ENCODE measurements around the gene UBE2D1. TPM values are rescaled to one million over a fixed set of nuclear protein-coding genes. Genes with fewer than 3 reads are reported as not detected.
A peak's percentile ranks its signal among the peaks of the same experiment; 100 is the strongest.

Gene UBE2D1
- total RNA-seq (2014; rRNA removed; shearing (Covaris generic)), result 13.1 and 13.8 TPM in 2 replicates
- polyA plus RNA-seq (2015; cell fraction: cytosol; rRNA removed), result 13.1 and 16.3 TPM in 2 replicates
- polyA plus RNA-seq (2015; cell fraction: nucleus; rRNA removed), result 17.2 and 29.7 TPM in 2 replicates

GRCh38 chr10:58334817-58335305 lies at the start of gene UBE2D1:
UBE2D1 (plus strand) TSS chr10:58335006; CDS start chr10:58335202, 196 bp downstream.
- peak; percentile 73 for DNase-seq (ENCODE audit: low read depth, low spot score)
- in situ Hi-C loops (cut with HindIII; ENCODE audit: low pct_unique_long_range_greater_than_20kb, low sequenced_read_pairs), result no loop called here

- in situ Hi-C loops (cut with HindIII; ENCODE audit: low pct_unique_long_range_greater_than_20kb, low sequenced_read_pairs), result no loop called here
- peak; percentile 68 for DNase-seq (ENCODE audit: low read depth, low spot score)
Observed at GRCh38 chr10:58291538-58292174, 43.1 kb upstream of the UBE2D1 start.

- in situ Hi-C loops (cut with HindIII; ENCODE audit: low pct_unique_long_range_greater_than_20kb, low sequenced_read_pairs), result no loop called here
- no peak for DNase-seq (ENCODE audit: low read depth, low spot score)
Observed at GRCh38 chr10:58293989-58294388, 40.8 kb upstream of the UBE2D1 start.

GRCh38 chr10:58299580-58299979 lies 35.2 kb upstream of the UBE2D1 start:
- in situ Hi-C loops (cut with HindIII; ENCODE audit: low pct_unique_long_range_greater_than_20kb, low sequenced_read_pairs), result no loop called here
- DNase-seq (ENCODE audit: low read depth, low spot score), result peak; percentile 69

DNA sequence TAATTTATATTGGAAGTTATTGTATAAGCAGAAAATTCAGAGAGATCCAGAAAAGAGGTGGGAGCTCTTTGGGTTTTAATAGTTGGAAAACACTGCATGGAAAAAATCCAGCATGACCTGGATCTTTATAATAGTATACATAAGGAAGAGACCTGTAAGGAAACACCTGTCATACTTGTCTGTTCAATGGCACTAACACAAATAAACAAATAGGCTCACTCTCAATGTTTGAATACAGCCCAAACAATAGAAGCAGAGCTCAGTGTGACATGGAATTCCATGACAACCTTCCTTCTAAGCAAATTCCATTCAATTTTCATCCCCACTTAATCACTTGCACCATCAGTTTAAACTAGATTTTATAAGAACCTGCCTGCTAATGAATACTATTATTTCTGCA lies 34.1 kb upstream of the UBE2D1 start:
- in situ Hi-C loops (cut with HindIII; ENCODE audit: low pct_unique_long_range_greater_than_20kb, low sequenced_read_pairs), result no loop called here
- DNase-seq (ENCODE audit: low read depth, low spot score), result no peak

DNA sequence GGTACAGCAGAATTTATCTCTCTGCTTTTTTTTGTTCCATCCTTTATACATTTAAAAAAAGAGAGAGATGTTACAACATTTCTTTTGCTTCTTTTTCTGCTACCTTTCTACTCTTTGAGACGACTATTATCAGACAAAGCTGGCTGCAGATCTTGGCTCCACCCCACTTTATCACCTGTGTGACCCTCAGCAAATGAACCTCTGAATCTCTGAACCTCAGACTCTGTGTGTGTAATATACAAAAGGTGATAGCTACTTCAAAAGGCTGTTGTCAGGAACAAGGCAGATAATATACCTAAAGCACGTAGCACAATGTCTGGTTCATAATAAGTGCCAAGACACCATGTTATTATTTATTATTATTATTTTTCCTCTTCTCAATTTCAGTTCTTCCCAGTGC lies 32.6 kb upstream of the UBE2D1 start:
- no peak for DNase-seq (ENCODE audit: low read depth, low spot score)
- in situ Hi-C loops (cut with HindIII; ENCODE audit: low pct_unique_long_range_greater_than_20kb, low sequenced_read_pairs), result no loop called here

- DNase-seq (ENCODE audit: low read depth, low spot score), result no peak
- in situ Hi-C loops (cut with HindIII; ENCODE audit: low pct_unique_long_range_greater_than_20kb, low sequenced_read_pairs), result no loop called here
Observed at GRCh38 chr10:58304099-58304633, 30.6 kb upstream of the UBE2D1 start.

- in situ Hi-C loops (cut with HindIII; ENCODE audit: low pct_unique_long_range_greater_than_20kb, low sequenced_read_pairs), result no loop called here
- no peak for DNase-seq (ENCODE audit: low read depth, low spot score)
Observed at GRCh38 chr10:58305821-58306220, 29.0 kb upstream of the UBE2D1 start.

- no peak for DNase-seq (ENCODE audit: low read depth, low spot score)
- in situ Hi-C loops (cut with HindIII; ENCODE audit: low pct_unique_long_range_greater_than_20kb, low sequenced_read_pairs), result no loop called here
Observed at GRCh38 chr10:58307676-58308075, 27.1 kb upstream of the UBE2D1 start.

GRCh38 chr10:58311026-58311425 lies 23.8 kb upstream of the UBE2D1 start:
- DNase-seq (ENCODE audit: low read depth, low spot score), result no peak
- in situ Hi-C loops (cut with HindIII; ENCODE audit: low pct_unique_long_range_greater_than_20kb, low sequenced_read_pairs), result no loop called here

GRCh38 chr10:58316874-58317273 lies 17.9 kb upstream of the UBE2D1 start:
- in situ Hi-C loops (cut with HindIII; ENCODE audit: low pct_unique_long_range_greater_than_20kb, low sequenced_read_pairs), result no loop called here
- DNase-seq (ENCODE audit: low read depth, low spot score), result no peak

DNA sequence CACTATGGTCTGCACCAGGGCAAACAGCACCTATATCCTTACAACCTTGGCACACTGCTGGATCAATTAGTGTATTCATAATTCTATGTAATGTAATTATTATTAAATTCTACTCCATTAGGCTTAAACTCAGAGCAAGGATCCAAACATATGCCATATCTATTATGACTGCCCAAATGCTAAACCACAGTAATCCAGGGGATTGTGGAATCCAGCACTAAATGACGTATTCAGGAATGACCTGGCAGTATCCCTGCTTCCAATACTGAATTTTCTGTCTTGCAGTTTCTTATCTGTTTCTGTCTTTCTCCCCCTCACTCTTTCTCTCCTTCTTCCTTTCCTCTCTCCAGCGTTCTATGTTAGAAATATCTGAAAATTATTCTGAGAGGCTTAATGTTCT lies 16.5 kb upstream of the UBE2D1 start:
- in situ Hi-C loops (cut with HindIII; ENCODE audit: low pct_unique_long_range_greater_than_20kb, low sequenced_read_pairs), result no loop called here

GRCh38 chr10:58319599-58319998 lies 15.2 kb upstream of the UBE2D1 start:
- in situ Hi-C loops (cut with HindIII; ENCODE audit: low pct_unique_long_range_greater_than_20kb, low sequenced_read_pairs), result no loop called here
- DNase-seq (ENCODE audit: low read depth, low spot score), result peak; percentile 64

More for the DNA sequence above, 16.5 kb upstream of the UBE2D1 start:
- no peak for DNase-seq (ENCODE audit: low read depth, low spot score)

- in situ Hi-C loops (cut with HindIII; ENCODE audit: low pct_unique_long_range_greater_than_20kb, low sequenced_read_pairs), result no loop called here
- peak; percentile 91 for DNase-seq (ENCODE audit: low read depth, low spot score)
Observed at GRCh38 chr10:58320351-58321049, 14.3 kb upstream of the UBE2D1 start.

- no peak for DNase-seq (ENCODE audit: low read depth, low spot score)
- in situ Hi-C loops (cut with HindIII; ENCODE audit: low pct_unique_long_range_greater_than_20kb, low sequenced_read_pairs), result no loop called here
Observed at GRCh38 chr10:58322072-58322834, 12.6 kb upstream of the UBE2D1 start.

- in situ Hi-C loops (cut with HindIII; ENCODE audit: low pct_unique_long_range_greater_than_20kb, low sequenced_read_pairs), result no loop called here
- DNase-seq (ENCODE audit: low read depth, low spot score), result no peak
Observed at GRCh38 chr10:58322835-58323209, 12.0 kb upstream of the UBE2D1 start.

DNA sequence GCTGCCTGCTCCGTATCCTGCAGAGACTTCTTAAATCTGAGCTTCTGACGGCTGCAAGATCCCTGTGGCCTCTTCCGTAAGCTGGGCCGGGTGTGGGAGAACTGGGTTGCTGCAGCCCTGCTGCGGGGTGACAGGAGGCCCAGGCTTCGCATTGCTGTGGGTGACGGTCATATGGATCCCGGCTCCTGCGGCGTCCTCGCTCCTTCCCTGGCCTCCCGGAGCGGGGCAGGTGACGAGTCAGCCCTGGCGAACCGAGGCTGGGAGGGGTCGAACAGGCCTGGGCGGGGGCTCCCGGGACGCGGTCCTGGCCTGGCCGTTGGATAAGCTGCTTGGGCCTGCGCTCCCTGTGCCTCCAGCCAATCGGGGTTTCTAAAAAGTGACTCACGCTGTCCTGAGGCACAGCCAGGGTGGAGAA lies 7.8 kb upstream of the UBE2D1 start:
- in situ Hi-C loops (cut with HindIII; ENCODE audit: low pct_unique_long_range_greater_than_20kb, low sequenced_read_pairs), result no loop called here
- no peak for DNase-seq (ENCODE audit: low read depth, low spot score)

DNA sequence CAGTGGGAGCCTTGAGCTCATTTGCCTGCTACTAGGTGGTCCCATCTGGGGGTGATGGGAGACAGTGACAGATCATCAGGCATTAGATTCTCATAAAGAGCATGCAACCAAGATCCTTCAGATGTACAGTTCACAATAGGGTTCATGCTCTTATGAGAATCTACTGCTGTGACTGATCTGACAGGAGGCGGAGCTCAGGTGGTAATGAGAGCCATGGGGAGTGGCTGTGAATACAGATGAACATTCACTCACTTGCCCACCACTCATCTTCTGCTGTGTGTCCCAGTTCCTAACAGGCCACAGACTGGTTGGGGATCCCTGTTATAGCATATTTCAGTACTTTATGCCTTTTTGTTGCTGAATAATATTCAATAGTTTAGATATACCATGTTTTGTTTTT lies 6.6 kb upstream of the UBE2D1 start:
- in situ Hi-C loops (cut with HindIII; ENCODE audit: low pct_unique_long_range_greater_than_20kb, low sequenced_read_pairs), result no loop called here

More for the DNA sequence above, 6.6 kb upstream of the UBE2D1 start:
- DNase-seq (ENCODE audit: low read depth, low spot score), result no peak
